Posterior vena cava (tissue), 2 donors: Measurements from ENCODE around the gene PMPCB. TPM values are rescaled to one million over a fixed set of nuclear protein-coding genes. Genes with fewer than 3 reads are reported as not detected.
"Not testable (repeated sequence)": the region's sequence is repeated elsewhere in the genome, so short reads cannot be mapped to it uniquely, and the experiment has no call there.

ENCODE experiments used
- DNase-seq: peaks from one replicate; pipeline ENCODE4 v3.0.0-alpha.2; 2020; ENCODE audit warnings: low spot score
- intact Hi-C, 2 donors: fragments of 100-400 bp; cut with DNase I; formaldehyde crosslinking; loops; one replicate each; pipeline versions ENCODE4 v1.14.1 to v1.14.2; 2022 to 2023
- long read RNA-seq, 2 donors: library from polyadenylated mRNA; unstranded; transcript quantifications; one replicate each; pipeline ENCODE4 v2.0.0, GENCODE V29; 2020 to 2021
- total RNA-seq, 2 donors: library from RNA; stranded (reverse); fragmentation: NEBNext Ultra II Directional; extraction: Animal tissue kit (Norgen Biotek cat#: 25700); gene quantifications; one replicate each; pipeline ENCODE4 v1.2.1, GENCODE V29; 2021
- donor health status: DM: yes; HTN: yes; CAD: no.
- donor health status: DM: yes; HTN: yes; CAD: no.

Gene PMPCB
- 10 to 100 TPM; 38.7 to 43.5 TPM for total RNA-seq
- long read RNA-seq, donor 1, transcript PMPCB-201 (13 exons, 2,472 nt), result major isoform, 16 of 21 reads
- long read RNA-seq, donor 1, partial matches to known transcripts, result 1 of 21 reads
- long read RNA-seq, donor 1, other reads (novel, unspliced or antisense), result 3 of 21 reads
- long read RNA-seq, donor 2, transcript PMPCB-202 (12 exons, 1,714 nt), result minor isoform, 8 of 130 reads
- long read RNA-seq, donor 2, transcript PMPCB-201 (13 exons, 2,472 nt), result major isoform, 109 of 130 reads
- long read RNA-seq, donor 2, partial matches to known transcripts, result 5 of 130 reads
- long read RNA-seq, donor 2, other reads (novel, unspliced or antisense), result 8 of 130 reads

GRCh38 chr7:103296901-103297836, at the start of gene PMPCB:
Gene PMPCB, plus strand, starts transcription at chr7:103297435. Its CDS starts 25 bp downstream, at chr7:103297460.
- DNase-seq, result peak; percentile 99
- intact Hi-C loops, result loop anchor here in 1 of 2 donors (5.0 kb wide), 1 partner anchor 375 kb away; no protein-coding TSS in a partner anchor

DNA sequence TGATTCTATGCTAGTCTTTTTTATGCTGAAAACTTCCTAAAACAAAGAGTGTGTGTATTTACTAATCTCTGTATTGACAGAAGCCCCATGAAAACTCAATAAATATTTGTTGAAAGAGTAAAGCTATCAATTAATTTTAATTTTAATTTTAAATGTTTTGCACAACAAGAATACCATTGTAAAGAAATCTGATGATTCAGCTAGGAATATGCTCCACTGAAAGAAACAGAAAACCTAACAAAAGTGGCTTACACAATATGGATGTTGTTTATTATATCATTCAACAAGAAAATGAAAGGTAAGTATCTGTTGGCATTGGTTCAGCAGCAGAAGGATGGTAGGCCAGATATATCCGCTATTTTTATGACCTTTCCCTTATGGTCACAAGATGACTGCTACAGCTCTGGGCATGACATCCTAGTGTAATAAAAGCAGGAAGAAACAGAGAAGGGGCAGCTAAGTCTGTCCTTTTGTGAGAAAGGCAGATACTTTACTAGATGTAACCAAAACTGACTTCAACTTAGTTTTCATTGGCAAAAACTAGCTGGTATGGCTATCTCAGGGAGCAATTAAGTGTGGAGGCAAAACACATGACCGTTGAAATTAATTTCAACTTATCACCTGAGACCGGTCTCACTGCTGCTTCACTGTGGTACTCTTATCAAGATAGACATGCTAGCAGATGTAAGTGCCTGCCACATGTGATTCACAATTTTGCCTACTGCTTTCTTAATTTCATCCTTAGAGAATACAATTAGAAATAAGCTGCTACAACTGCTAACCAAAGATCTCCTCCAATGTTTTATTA, 43.3 kb upstream of the PMPCB start:
- intact Hi-C loops, DNase-seq: not testable (repeated sequence)

GRCh38 chr7:103264054-103264453, 33.2 kb upstream of the PMPCB start:
- intact Hi-C loops, DNase-seq: not testable (repeated sequence)

- intact Hi-C loops, DNase-seq: not testable (repeated sequence)
Measured at GRCh38 chr7:103266229-103266628, 31.0 kb upstream of the PMPCB start.

DNA sequence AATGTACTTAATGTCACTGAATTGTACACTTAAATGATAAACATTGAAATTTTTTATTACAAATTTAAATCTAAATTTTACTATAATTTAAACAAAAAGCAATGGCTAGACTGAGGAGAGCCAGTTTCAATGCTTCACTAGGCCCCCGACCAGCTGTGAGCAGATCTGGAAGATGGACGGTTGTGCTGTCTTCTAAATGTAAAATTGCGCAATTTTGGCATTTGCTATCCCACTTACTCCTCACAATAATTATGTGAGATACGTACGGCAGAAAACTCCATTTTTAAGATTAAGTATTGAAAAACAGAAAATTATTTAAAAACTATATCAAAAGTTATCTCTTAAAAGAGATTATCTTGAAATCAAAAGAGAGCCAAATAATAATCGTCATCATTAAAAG, 23.9 kb upstream of the PMPCB start:
- DNase-seq, intact Hi-C loops: not testable (repeated sequence)

GRCh38 chr7:103274867-103275266, 22.4 kb upstream of the PMPCB start:
- DNase-seq, intact Hi-C loops: not testable (repeated sequence)

DNA sequence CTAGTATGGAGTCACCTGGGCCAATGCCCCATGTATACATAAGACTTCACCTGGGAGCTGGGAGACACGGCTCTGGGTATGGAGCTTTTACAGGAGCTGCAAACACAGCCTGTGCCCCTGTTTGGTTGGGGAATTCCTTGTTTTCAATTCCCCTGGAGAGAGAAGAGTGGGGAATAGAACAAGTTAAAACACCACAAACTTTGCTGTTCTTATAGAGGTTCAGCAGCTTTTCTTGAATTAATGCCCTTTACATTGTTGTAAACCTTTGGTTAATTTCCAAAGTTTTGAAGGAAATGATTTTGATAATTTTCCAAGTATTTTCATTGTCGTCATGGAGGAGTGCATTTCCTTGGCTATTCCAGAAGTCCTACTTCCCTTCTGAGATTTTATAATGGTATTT, 19.0 kb upstream of the PMPCB start:
- intact Hi-C loops, DNase-seq: not testable (repeated sequence)

- intact Hi-C loops, DNase-seq: not testable (repeated sequence)
Measured at GRCh38 chr7:103279636-103279962, 17.6 kb upstream of the PMPCB start.

- DNase-seq, result peak; percentile 89
- intact Hi-C loops, result not testable (repeated sequence)
Measured at GRCh38 chr7:103279963-103280802, 17.1 kb upstream of the PMPCB start.

DNA sequence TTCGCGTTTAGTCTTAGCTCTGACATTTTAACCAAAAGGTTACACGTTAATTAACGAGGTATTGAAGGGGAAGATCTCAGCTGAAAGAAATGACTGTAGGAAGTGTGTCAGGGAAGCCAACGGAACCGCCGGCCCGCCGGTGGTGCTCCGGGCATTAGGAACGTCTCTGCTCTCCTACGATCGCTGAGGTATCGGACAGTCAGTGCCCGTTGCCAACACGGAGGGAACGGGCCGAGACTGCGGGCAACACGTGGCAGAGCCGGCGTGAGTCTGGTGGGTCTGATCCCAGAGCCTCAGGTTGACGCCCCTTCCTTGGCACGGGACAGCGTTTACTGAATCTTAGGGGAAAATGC, 16.5 kb upstream of the PMPCB start:
- intact Hi-C loops, result not testable (repeated sequence)
- DNase-seq, result peak; percentile 80

DNA sequence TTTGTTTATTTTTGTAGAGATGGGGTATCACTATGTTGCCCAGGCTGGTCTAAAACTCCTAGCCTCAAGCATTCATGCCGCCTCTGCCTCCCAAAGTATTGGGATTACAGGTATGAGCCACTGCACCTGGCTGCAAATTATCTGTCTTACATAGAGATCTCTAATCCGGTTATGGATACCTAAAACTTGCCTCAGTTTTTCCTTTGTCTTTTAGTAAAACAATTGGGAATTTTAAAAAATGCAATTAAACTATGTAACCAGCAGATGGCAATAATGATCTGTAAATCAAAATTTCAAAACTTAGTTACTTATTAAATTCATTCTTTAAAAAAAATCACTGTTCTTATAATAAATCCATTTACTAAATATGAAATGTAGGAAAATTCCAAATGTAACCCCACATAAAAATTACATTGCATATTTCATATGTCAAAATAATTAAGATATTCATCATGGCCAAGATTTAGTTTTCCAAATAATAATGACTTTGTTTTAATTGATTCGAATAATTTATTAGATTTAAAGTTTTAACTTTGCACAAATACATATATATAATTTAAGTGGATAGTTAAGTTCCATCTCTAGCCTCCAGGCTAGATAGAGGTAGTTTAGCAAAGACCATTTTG, 14.3 kb upstream of the PMPCB start:
- DNase-seq, intact Hi-C loops: not testable (repeated sequence)

GRCh38 chr7:103292122-103292521, 5.1 kb upstream of the PMPCB start:
- DNase-seq, result no peak
- intact Hi-C loops, result no loop called here

DNA sequence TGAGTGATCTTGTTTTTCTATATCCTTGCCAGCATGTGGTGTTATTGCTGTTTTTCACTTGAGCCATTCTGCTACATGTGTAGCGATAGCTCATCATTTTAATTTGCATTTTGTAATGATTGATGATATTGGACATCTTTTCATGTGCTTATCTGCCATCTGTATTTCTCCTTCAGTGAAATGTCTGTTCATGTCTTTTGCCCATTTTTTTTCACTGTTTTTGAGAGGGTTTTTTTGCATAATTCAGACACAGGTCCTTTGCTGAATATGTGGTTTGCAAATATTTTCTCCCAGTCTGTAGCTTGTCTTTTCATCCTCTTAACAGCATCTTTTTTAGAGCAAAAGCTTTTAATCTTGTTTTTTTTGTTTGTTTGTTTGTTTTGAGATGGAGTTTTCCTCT, 3.7 kb upstream of the PMPCB start:
- DNase-seq, result no peak
- intact Hi-C loops, result no loop called here

- no peak for DNase-seq
- intact Hi-C loops, result loop anchor here in 1 of 2 donors (5.0 kb wide), 1 partner anchor 376 kb away; no protein-coding TSS in a partner anchor
Measured at GRCh38 chr7:103297837-103298179, 573 bp downstream of the PMPCB start.

GRCh38 chr7:103299660-103300059, 2.4 kb downstream of the PMPCB start:
- no peak for DNase-seq
- intact Hi-C loops, result loop anchor here in 1 of 2 donors (5.0 kb wide), 1 partner anchor 377 kb away; no protein-coding TSS in a partner anchor

DNA sequence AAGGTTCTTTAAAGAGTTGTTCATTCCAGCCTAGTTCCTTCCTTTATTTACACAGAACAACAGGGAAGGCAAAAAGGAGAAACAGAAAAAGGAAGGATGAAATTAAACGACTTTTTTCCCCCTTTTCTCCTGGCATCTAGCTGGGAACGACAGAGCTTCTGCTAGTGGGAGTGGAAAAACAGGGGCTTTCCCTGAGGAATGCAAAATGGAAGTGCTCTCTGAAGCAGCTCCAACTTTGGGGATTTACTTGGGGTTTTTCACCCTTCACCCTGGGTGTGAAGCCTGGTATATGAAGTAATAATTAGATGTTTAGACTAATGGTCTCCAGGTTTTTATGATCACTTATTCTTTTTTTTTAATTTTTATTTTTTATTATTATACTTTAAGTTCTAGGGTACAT, 4.2 kb downstream of the PMPCB start:
- no peak for DNase-seq
- intact Hi-C loops, result no loop called here

DNA sequence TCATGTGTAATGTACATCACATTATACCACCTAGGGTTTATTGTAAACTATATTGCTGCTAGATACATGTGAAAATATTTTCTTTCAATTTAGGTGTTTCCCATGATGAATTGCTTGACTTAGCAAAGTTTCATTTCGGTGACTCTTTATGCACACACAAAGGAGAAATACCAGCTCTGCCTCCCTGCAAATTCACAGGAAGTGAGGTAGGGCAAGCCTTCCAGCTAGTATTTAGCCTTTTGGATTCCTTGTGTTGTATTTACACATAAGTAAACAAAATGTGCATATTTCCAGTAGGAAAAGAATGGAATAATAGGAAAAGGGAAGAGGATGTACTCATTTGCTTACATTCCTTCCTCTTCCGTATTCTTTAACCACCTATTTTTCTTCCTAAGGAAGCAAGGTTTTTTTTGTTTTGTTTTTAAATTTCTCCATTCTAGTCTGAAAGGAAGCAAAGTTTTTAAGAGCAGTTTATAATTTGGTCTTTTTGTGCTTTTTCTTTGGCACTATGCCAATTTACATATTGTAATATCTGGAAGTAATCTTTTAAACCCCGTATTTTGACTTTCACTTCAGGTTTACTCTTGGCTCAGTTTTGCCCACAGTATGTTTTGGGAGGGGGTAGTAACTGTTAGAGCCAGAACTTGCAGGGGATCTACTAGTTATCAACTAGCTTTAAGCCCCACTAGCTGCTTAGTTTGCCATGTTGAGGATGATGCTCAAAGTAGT, 10.4 kb downstream of the PMPCB start:
- DNase-seq, result no peak
- intact Hi-C loops, result no loop called here

DNA sequence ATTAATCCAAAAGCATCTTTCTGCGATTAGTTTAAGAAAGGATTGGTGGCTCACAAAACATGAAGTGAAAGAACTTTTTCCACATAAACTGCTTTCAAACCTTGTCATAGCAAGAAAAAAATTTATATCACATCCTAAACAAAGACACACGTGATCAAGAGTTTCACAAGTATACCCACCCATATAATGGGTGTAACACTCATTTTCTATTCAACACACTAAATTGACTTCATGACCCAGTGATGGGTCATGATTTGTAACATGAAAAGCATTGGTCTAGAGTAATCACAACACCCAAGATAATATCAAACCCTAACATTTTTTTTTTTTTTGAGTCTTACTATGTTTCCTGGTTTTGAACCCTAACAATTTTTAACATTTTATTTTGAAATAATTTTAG, 17.6 kb downstream of the PMPCB start:
- no peak for DNase-seq
- intact Hi-C loops, result no loop called here
